ENCODE data around the gene RAD51B.

The RAD51B gene

DNA sequence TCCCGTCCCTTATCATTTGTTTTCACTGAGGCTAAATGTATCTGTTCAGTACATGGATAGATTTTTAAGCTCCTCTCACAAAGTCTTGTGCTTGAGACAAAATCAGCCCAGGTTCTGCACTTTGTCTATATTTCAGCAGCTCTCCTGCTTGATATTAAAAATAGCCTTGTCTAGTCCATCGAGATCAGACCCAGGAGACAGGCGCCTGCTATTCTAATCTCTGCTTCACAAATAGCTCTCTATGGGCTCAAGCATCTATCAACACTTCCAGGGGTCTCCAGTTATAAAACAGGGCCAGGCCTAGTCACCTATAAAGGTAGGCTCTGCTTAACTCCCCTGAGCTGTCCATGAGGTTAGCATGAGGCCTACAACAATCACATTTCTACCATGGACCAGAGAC lies 910.8 kb downstream of the RAD51B start:
- no peak for DNase-seq

- no peak for DNase-seq
These were observed 911.3 kb downstream of the RAD51B start for GRCh38 chr14:68730811-68731425.

- no peak for DNase-seq
These were observed 913.7 kb downstream of the RAD51B start for GRCh38 chr14:68733086-68733914.

- no peak for DNase-seq
These were observed 914.7 kb downstream of the RAD51B start for GRCh38 chr14:68734231-68734732.

- no peak for DNase-seq
These were observed 916.3 kb downstream of the RAD51B start for GRCh38 chr14:68735856-68736255.

GRCh38 chr14:68736471-68736871 lies 916.9 kb downstream of the RAD51B start:
- DNase-seq = no peak

GRCh38 chr14:68737086-68737485 lies 917.5 kb downstream of the RAD51B start:
- DNase-seq = no peak

- DNase-seq = no peak
These were observed 919.0 kb downstream of the RAD51B start for GRCh38 chr14:68738559-68738958.

DNA sequence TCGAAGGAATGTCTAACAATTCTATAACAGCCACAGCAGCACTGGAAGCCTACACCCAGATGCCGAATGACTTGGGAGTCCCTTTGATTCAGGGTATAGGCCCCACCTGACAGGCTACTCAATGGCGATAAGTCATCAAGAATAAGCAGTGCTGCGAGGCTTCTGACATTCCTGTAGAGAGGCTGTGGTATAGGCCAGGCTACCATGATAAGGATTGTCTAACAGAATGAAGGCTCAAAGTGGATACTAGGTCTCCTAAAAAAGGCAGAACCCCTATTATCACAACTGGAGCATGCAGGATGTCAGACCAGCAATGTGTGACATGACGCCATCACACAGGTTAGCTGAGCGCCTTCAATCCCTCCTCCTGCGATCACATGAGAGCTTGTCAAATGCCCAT lies 920.1 kb downstream of the RAD51B start:
- DNase-seq = no peak

- no peak for DNase-seq
These were observed 921.4 kb downstream of the RAD51B start for GRCh38 chr14:68740788-68741476.

- DNase-seq = no peak
These were observed 921.9 kb downstream of the RAD51B start for GRCh38 chr14:68741477-68741791.

DNA sequence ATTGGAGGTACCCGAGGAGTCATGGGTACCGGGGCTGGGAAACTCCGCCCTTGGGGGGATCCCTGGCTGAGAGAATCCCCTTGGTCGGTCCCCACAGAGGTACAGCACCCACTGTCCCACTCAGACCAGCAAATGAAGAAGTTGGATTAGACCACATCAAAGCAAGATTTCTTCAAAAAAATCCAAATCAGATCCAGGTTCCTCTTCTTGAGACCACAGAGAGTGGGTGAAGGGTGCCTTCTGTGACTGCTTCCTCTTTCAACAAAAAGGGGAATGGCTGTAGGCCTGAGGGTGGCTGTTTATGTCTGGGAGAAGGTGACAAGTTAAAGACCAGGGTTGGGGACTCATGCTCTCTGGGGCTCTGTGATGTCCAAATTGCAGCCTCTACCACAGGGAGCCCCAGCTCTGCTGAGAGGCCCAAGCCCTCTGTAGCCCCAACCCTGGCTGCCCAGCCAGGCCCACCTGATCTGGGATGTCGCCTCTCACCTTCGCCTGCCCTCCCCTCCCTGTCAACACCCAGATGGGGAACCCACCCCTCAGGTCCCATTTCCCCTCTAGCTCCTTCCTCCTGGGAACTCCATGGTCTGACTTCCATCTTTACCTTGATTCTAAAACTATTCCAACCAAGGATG lies 922.4 kb downstream of the RAD51B start:
- DNase-seq = no peak

- DNase-seq = no peak
These were observed 925.0 kb downstream of the RAD51B start for GRCh38 chr14:68744613-68745012.

DNA sequence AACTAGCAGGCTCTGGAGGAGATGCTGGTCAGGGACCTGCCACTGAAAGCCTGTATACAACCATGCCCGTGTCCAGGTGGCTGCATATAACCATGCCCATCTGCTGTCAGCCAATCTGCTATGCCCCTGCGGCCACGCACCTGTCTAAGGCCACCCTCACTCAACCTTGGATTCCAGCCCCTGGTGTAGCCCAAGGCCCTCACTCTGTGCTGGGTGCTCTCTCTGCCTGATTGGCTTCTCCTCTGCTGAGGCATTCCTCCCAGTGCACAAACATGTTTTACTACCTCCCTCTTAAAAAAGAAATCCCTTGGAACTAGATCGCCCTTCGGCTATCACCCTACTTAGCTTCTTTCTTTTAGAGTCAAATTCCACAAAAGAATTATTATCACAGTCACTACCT lies 927.8 kb downstream of the RAD51B start:
- no peak for DNase-seq

GRCh38 chr14:68748260-68748659 lies 928.7 kb downstream of the RAD51B start:
- DNase-seq = no peak

DNA sequence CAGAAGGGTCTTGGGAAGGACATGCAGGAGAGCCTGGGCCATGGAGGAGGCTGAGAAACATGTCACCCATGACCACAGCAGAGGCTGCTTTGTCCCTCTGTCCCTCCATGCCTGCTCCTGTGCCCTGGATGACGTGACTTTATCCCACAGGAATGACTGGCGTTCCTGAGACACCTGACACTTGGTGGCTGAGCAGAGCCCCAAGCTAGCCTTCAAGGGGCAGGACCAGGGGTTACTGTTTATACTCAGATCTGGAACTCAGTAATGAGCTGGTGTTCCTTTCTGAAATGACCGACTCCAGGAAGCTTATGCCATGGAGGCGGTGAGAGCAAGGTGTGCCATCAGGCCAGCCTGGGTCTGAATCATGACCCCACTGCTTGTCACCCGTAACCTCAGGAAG lies 929.1 kb downstream of the RAD51B start:
- no peak for DNase-seq

GRCh38 chr14:68749487-68750475 lies 930.2 kb downstream of the RAD51B start:
- DNase-seq = no peak

GRCh38 chr14:68752271-68753006 lies 932.9 kb downstream of the RAD51B start:
- DNase-seq = no peak

GRCh38 chr14:68753690-68754089 lies 934.1 kb downstream of the RAD51B start:
- no peak for DNase-seq

GRCh38 chr14:68755016-68755353 lies 935.4 kb downstream of the RAD51B start:
- no peak for DNase-seq

GRCh38 chr14:68756000-68756481 lies 936.5 kb downstream of the RAD51B start:
- no peak for DNase-seq

All from NCI-H524 treated with DMSO at 0.1 percent for 48 hours (cell line).